ENCODE data around the gene RTL10. TPM values are rescaled to one million over a fixed set of nuclear protein-coding genes. Genes with fewer than 3 reads are reported as not detected.

Gene RTL10
- polyA plus RNA-seq, 2 donors: 8.1 to 13.8 TPM

- peak overlapping the region in 1 of 2 donors; percentile 21 for H3K27ac ChIP-seq (ENCODE audit: low read depth in 2 of 2, low read length in 1 of 2)
- WGBS, 2 donors: 72 to 77% methylated on average over 8 of the region's 8 CpGs
- H3K4me3 ChIP-seq (ENCODE audit: low read depth in 1 of 2, low read length in 2 of 2): no peak overlapping the region
Measured at GRCh38 chr22:19845054-19845722, 9.5 kb downstream of the RTL10 start.

GRCh38 chr22:19844377-19845053 is 10.2 kb downstream of the RTL10 start:
- Histone ChIP-seq H3K4me3 (ENCODE audit: low read depth in 1 of 2, low read length in 2 of 2) (no peak overlapping the region), H3K4me1 (ENCODE audit: control insufficient read depth in 2 of 2, insufficient read depth in 2 of 2, low read length in 1 of 2) (peaks cover 8 to 28% of the 10 kb centered on the region in 2 donors), H3K36me3 (ENCODE audit: control insufficient read depth in 2 of 2, insufficient read depth in 2 of 2, low read length in 1 of 2) (no peaks in the 10 kb centered on the region), H3K27me3 (ENCODE audit: control insufficient read depth in 1 of 2, insufficient read depth in 2 of 2, low read length in 2 of 2) (no peaks in the 10 kb centered on the region), H3K9me3 (ENCODE audit: control insufficient read depth in 2 of 2, insufficient read depth in 1 of 2, low read depth in 1 of 2, low read length in 1 of 2) (peaks cover 0 to 2% of the 10 kb centered on the region in 2 donors), H3K27ac (ENCODE audit: low read depth in 2 of 2, low read length in 1 of 2) (peak overlapping the region; percentile 21 to 26)
- WGBS, 2 donors: 27 to 41% methylated on average over 18 of the region's 18 CpGs

More at GRCh38 chr22:19845054-19845722, 9.5 kb downstream of the RTL10 start:
- H3K27me3 ChIP-seq (ENCODE audit: control insufficient read depth in 1 of 2, insufficient read depth in 2 of 2, low read length in 2 of 2): no peaks in the 10 kb centered on the region
- peaks cover 0 to 2% of the 10 kb centered on the region in 2 donors for H3K9me3 ChIP-seq (ENCODE audit: control insufficient read depth in 2 of 2, insufficient read depth in 1 of 2, low read depth in 1 of 2, low read length in 1 of 2)
- peaks cover 0 to 1% of the 10 kb centered on the region in 2 donors for H3K36me3 ChIP-seq (ENCODE audit: control insufficient read depth in 2 of 2, insufficient read depth in 2 of 2, low read length in 1 of 2)
- peaks cover 8 to 30% of the 10 kb centered on the region in 2 donors for H3K4me1 ChIP-seq (ENCODE audit: control insufficient read depth in 2 of 2, insufficient read depth in 2 of 2, low read length in 1 of 2)

- no peak overlapping the region for H3K4me3 ChIP-seq (ENCODE audit: low read depth in 1 of 2, low read length in 2 of 2)
- 54 to 65% methylated on average over 11 of the region's 11 CpGs for WGBS, 2 donors
- H3K9me3 ChIP-seq (ENCODE audit: control insufficient read depth in 2 of 2, insufficient read depth in 1 of 2, low read depth in 1 of 2, low read length in 1 of 2): peaks cover 0 to 2% of the 10 kb centered on the region in 2 donors
- H3K36me3 ChIP-seq (ENCODE audit: control insufficient read depth in 2 of 2, insufficient read depth in 2 of 2, low read length in 1 of 2): no peaks in the 10 kb centered on the region
- H3K27ac ChIP-seq (ENCODE audit: low read depth in 2 of 2, low read length in 1 of 2): peak overlapping the region; percentile 21 to 26
- H3K27me3 ChIP-seq (ENCODE audit: control insufficient read depth in 1 of 2, insufficient read depth in 2 of 2, low read length in 2 of 2): no peaks in the 10 kb centered on the region
- peaks cover 8 to 28% of the 10 kb centered on the region in 2 donors for H3K4me1 ChIP-seq (ENCODE audit: control insufficient read depth in 2 of 2, insufficient read depth in 2 of 2, low read length in 1 of 2)
Measured at GRCh38 chr22:19843857-19844376, 10.8 kb downstream of the RTL10 start.

GRCh38 chr22:19843107-19843856 is 11.4 kb downstream of the RTL10 start:
- 66 to 69% methylated on average over 27 of the region's 27 CpGs for WGBS, 2 donors
- no peaks in the 10 kb centered on the region for H3K27me3 ChIP-seq (ENCODE audit: control insufficient read depth in 1 of 2, insufficient read depth in 2 of 2, low read length in 2 of 2)
- H3K27ac ChIP-seq (ENCODE audit: low read depth in 2 of 2, low read length in 1 of 2): no peak overlapping the region
- H3K9me3 ChIP-seq (ENCODE audit: control insufficient read depth in 2 of 2, insufficient read depth in 1 of 2, low read depth in 1 of 2, low read length in 1 of 2): peaks cover 0 to 2% of the 10 kb centered on the region in 2 donors
- H3K4me1 ChIP-seq (ENCODE audit: control insufficient read depth in 2 of 2, insufficient read depth in 2 of 2, low read length in 1 of 2): peaks cover 8 to 21% of the 10 kb centered on the region in 2 donors
- H3K4me3 ChIP-seq (ENCODE audit: low read depth in 1 of 2, low read length in 2 of 2): no peak overlapping the region
- no peaks in the 10 kb centered on the region for H3K36me3 ChIP-seq (ENCODE audit: control insufficient read depth in 2 of 2, insufficient read depth in 2 of 2, low read length in 1 of 2)

- peaks cover 0 to 2% of the 10 kb centered on the region in 2 donors for H3K9me3 ChIP-seq (ENCODE audit: control insufficient read depth in 2 of 2, insufficient read depth in 1 of 2, low read depth in 1 of 2, low read length in 1 of 2)
- no peaks in the 10 kb centered on the region for H3K27me3 ChIP-seq (ENCODE audit: control insufficient read depth in 1 of 2, insufficient read depth in 2 of 2, low read length in 2 of 2)
- no peak overlapping the region for H3K4me3 ChIP-seq (ENCODE audit: low read depth in 1 of 2, low read length in 2 of 2)
- no peaks in the 10 kb centered on the region for H3K36me3 ChIP-seq (ENCODE audit: control insufficient read depth in 2 of 2, insufficient read depth in 2 of 2, low read length in 1 of 2)
- H3K4me1 ChIP-seq (ENCODE audit: control insufficient read depth in 2 of 2, insufficient read depth in 2 of 2, low read length in 1 of 2): peaks cover 8 to 19% of the 10 kb centered on the region in 2 donors
- 83 to 84% methylated on average over 12 of the region's 12 CpGs for WGBS, 2 donors
- no peak overlapping the region for H3K27ac ChIP-seq (ENCODE audit: low read depth in 2 of 2, low read length in 1 of 2)
Measured at GRCh38 chr22:19842393-19843106, 12.1 kb downstream of the RTL10 start.

GRCh38 chr22:19841641-19842392 is 12.9 kb downstream of the RTL10 start:
- Histone ChIP-seq H3K27ac (ENCODE audit: low read depth in 2 of 2, low read length in 1 of 2) (no peak overlapping the region), H3K9me3 (ENCODE audit: control insufficient read depth in 2 of 2, insufficient read depth in 1 of 2, low read depth in 1 of 2, low read length in 1 of 2) (no peaks in the 10 kb centered on the region), H3K4me3 (ENCODE audit: low read depth in 1 of 2, low read length in 2 of 2) (no peak overlapping the region), H3K36me3 (ENCODE audit: control insufficient read depth in 2 of 2, insufficient read depth in 2 of 2, low read length in 1 of 2) (no peaks in the 10 kb centered on the region), H3K4me1 (ENCODE audit: control insufficient read depth in 2 of 2, insufficient read depth in 2 of 2, low read length in 1 of 2) (peaks cover 8 to 19% of the 10 kb centered on the region in 2 donors), H3K27me3 (ENCODE audit: control insufficient read depth in 1 of 2, insufficient read depth in 2 of 2, low read length in 2 of 2) (no peaks in the 10 kb centered on the region)
- WGBS, 2 donors: 84 to 86% methylated on average over 8 of the region's 8 CpGs

GRCh38 chr22:19840955-19841640 is 13.6 kb downstream of the RTL10 start:
- Histone ChIP-seq H3K4me3 (ENCODE audit: low read depth in 1 of 2, low read length in 2 of 2) (no peak overlapping the region), H3K27me3 (ENCODE audit: control insufficient read depth in 1 of 2, insufficient read depth in 2 of 2, low read length in 2 of 2) (no peaks in the 10 kb centered on the region), H3K36me3 (ENCODE audit: control insufficient read depth in 2 of 2, insufficient read depth in 2 of 2, low read length in 1 of 2) (no peaks in the 10 kb centered on the region), H3K9me3 (ENCODE audit: control insufficient read depth in 2 of 2, insufficient read depth in 1 of 2, low read depth in 1 of 2, low read length in 1 of 2) (no peaks in the 10 kb centered on the region), H3K27ac (ENCODE audit: low read depth in 2 of 2, low read length in 1 of 2) (no peak overlapping the region), H3K4me1 (ENCODE audit: control insufficient read depth in 2 of 2, insufficient read depth in 2 of 2, low read length in 1 of 2) (peaks cover 8 to 19% of the 10 kb centered on the region in 2 donors)
- 84 to 96% methylated on average over 6 of the region's 6 CpGs for WGBS, 2 donors

- Histone ChIP-seq H3K27ac (ENCODE audit: low read depth in 2 of 2, low read length in 1 of 2) (no peak overlapping the region), H3K36me3 (ENCODE audit: control insufficient read depth in 2 of 2, insufficient read depth in 2 of 2, low read length in 1 of 2) (no peaks in the 10 kb centered on the region), H3K4me3 (ENCODE audit: low read depth in 1 of 2, low read length in 2 of 2) (no peak overlapping the region), H3K4me1 (ENCODE audit: control insufficient read depth in 2 of 2, insufficient read depth in 2 of 2, low read length in 1 of 2) (peaks cover 8 to 17% of the 10 kb centered on the region in 2 donors), H3K9me3 (ENCODE audit: control insufficient read depth in 2 of 2, insufficient read depth in 1 of 2, low read depth in 1 of 2, low read length in 1 of 2) (no peaks in the 10 kb centered on the region), H3K27me3 (ENCODE audit: control insufficient read depth in 1 of 2, insufficient read depth in 2 of 2, low read length in 2 of 2) (no peaks in the 10 kb centered on the region)
- 87 to 89% methylated on average over 4 of the region's 4 CpGs for WGBS, 2 donors
Measured at GRCh38 chr22:19840059-19840458, 14.6 kb downstream of the RTL10 start.

Data from esophagus (tissue), 2 donors.